Body of pancreas (tissue), 4 donors: ENCODE results near the gene RNU5D-1. TPM values are rescaled to one million over a fixed set of nuclear protein-coding genes. Genes with fewer than 3 reads are reported as not detected.
"Not testable (repeated sequence)": the region's sequence is repeated elsewhere in the genome, so short reads cannot be mapped to it uniquely, and the experiment has no call there.

Experiments
- ATAC-seq: fragments of 150-250 bp; one replicate; pipeline ENCODE4 v1.9.1; 2016
- DNase-seq, 4 donors: peaks; one replicate each; pipeline ENCODE4 v3.0.0-alpha.2; 2019
- H3K27ac ChIP-seq, 4 donors: fragments of 200-600 bp; sonication (generic); 1 replicate in 3 of 4; 2 replicates in 1 of 4; pipeline versions ENCODE4 v1.5.1 to v1.6.1; 2016 to 2019; ENCODE audit warnings: mild to moderate bottlenecking in 1 of 4, mixed read lengths in 1 of 4, moderate library complexity in 1 of 4
- H3K27me3 ChIP-seq, 2 donors: fragments of 200-600 bp; sonication (generic); one replicate each; pipeline ENCODE4 v1.6.0; 2016; ENCODE audit warnings: mild to moderate bottlenecking in 1 of 2
- H3K36me3 ChIP-seq, 2 donors: fragments of 200-600 bp; sonication (generic); replicated peaks in 1 of 2; 2 replicates each; pipeline ENCODE4 v1.5.1; 2016; ENCODE audit warnings: low read depth in 2 of 2; ENCODE audit not compliant: insufficient read depth in 1 of 2
- H3K4me1 ChIP-seq: fragments of 200-600 bp; sonication (generic); one replicate; pipeline ENCODE4 v1.6.0; 2016
- H3K4me3 ChIP-seq, 2 donors: fragments of 200-600 bp; sonication (generic); 1 replicate in 1 of 2; 2 replicates in 1 of 2; pipeline ENCODE4 v1.5.1; 2016 to 2019
- H3K9me3 ChIP-seq, 3 donors: fragments of 200-600 bp; sonication (generic); 1 replicate in 2 of 3; 2 replicates in 1 of 3; pipeline ENCODE4 v1.5.1; 2016
- CTCF ChIP-seq, 7 experiments: fragments of 450-650 bp in 4 of 7; fragments of 200-600 bp in 3 of 7; sonication (generic) in 3 of 7; IDR thresholded peaks; one replicate each; pipeline ENCODE4 v1.5.1; 2016 to 2019; ENCODE audit warnings: antibody characterized with exemption in 7 of 7
- POLR2A ChIP-seq, 3 donors: fragments of 450-650 bp; IDR thresholded peaks; one replicate each; pipeline ENCODE4 v1.6.1; 2016; ENCODE audit warnings: antibody characterized with exemption in 3 of 3, mild to moderate bottlenecking in 2 of 3
- WGBS, 2 donors: methylation state at CpG; one replicate each; pipeline ENCODE4 v1.1.5; 2017; 5-methylcytosine and 5-hydroxymethylcytosine counted together
- intact Hi-C: fragments of 100-400 bp; cut with DNase I; formaldehyde crosslinking; loops from one replicate; pipeline ENCODE4 v1.15.1; 2023
- total RNA-seq, 2 donors: library from RNA; depleted of rRNA; stranded (reverse); fragments of >200 nt; gene quantifications; one replicate each; pipeline ENCODE4 v1.1.0, GENCODE V29; 2016

The RNU5D-1 gene
- total RNA-seq, 2 donors from 2014 or later: not detected

GRCh38 chr1:44740179-44740617 is 9.2 kb upstream of the RNU5D-1 start:
- H3K36me3 ChIP-seq: no peaks in the 10 kb centered on the region
- 1 to 2% methylated on average over 13 to 14 of the region's 14 CpGs for WGBS, 2 donors
- H3K4me1 ChIP-seq: peaks cover 7% of the 10 kb centered on the region
- no peak overlapping the region for H3K4me3 ChIP-seq
- TF ChIP-seq CTCF (IDR thresholded peaks at IDR 0.05): no peak
- TF ChIP-seq POLR2A (IDR thresholded peaks at IDR 0.05): no peak
- H3K27ac ChIP-seq: no peak overlapping the region
- intact Hi-C loops: no loop called here
- no peaks in the 10 kb centered on the region for H3K27me3 ChIP-seq
- no peak for DNase-seq
- no peak for ATAC-seq
- no peaks in the 10 kb centered on the region for H3K9me3 ChIP-seq

GRCh38 chr1:44739307-44740178 is 8.6 kb upstream of the RNU5D-1 start, which contains the start of gene KIF2C:
Gene KIF2C (plus strand): TSS chr1:44739837. CDS start chr1:44739933, 96 bp downstream.
- peak within 1 kb of the TSS; percentile 58 to 92 (median 80) for H3K27ac ChIP-seq
- ATAC-seq (peak; percentile 100), DNase-seq (peak; percentile 97 to 98 (median 97))
- no peaks in the 10 kb centered on the region for H3K27me3 ChIP-seq
- WGBS, 2 donors: 1% methylated on average over 21 to 57 of the region's 57 CpGs
- TF ChIP-seq POLR2A (IDR thresholded peaks at IDR 0.05): peak; percentile 48 to 81 (median 78)
- TF ChIP-seq CTCF (IDR thresholded peaks at IDR 0.05): peak in 1 of 7 experiments; percentile 34
- no peaks in the 10 kb centered on the region for H3K9me3 ChIP-seq
- peaks cover 7% of the 10 kb centered on the region for H3K4me1 ChIP-seq
- H3K4me3 ChIP-seq: peak within 1 kb of the TSS in 1 of 2 donors; percentile 23
- no peaks in the 10 kb centered on the region for H3K36me3 ChIP-seq
- intact Hi-C loops: no loop called here

- DNase-seq, H3K27me3 ChIP-seq, H3K9me3 ChIP-seq, H3K4me1 ChIP-seq, intact Hi-C loops, H3K4me3 ChIP-seq, H3K36me3 ChIP-seq, ATAC-seq: not testable (repeated sequence)
- 18 to 29% methylated on average over 1 of the region's 1 CpG for WGBS, 2 donors
- peak overlapping the region; percentile 58 to 92 (median 80) for H3K27ac ChIP-seq
Observed at GRCh38 chr1:44738953-44739306, 8.0 kb upstream of the RNU5D-1 start.

- peaks cover 11% of the 10 kb centered on the region for H3K4me1 ChIP-seq
- no peaks in the 10 kb centered on the region for H3K27me3 ChIP-seq
- no peaks in the 10 kb centered on the region for H3K36me3 ChIP-seq
- H3K27ac ChIP-seq: no peak overlapping the region
- ATAC-seq: no peak
- H3K9me3 ChIP-seq: no peaks in the 10 kb centered on the region
- DNase-seq: no peak
- WGBS, 2 donors: 94 to 100% methylated on average over 1 of the region's 1 CpG
- intact Hi-C loops: no loop called here
- TF ChIP-seq CTCF (IDR thresholded peaks at IDR 0.05): no peak
- no peak for TF ChIP-seq POLR2A (IDR thresholded peaks at IDR 0.05)
- H3K4me3 ChIP-seq: no peak overlapping the region
Observed at GRCh38 chr1:44735992-44736391, 5.0 kb upstream of the RNU5D-1 start.

GRCh38 chr1:44733784-44734183 is 2.8 kb upstream of the RNU5D-1 start:
- intact Hi-C loops: no loop called here

More at GRCh38 chr1:44733784-44734183, 2.8 kb upstream of the RNU5D-1 start:
- no peaks in the 10 kb centered on the region for H3K36me3 ChIP-seq
- H3K27me3 ChIP-seq: no peaks in the 10 kb centered on the region
- no peak overlapping the region for H3K27ac ChIP-seq
- 60 to 63% methylated on average over 1 of the region's 1 CpG for WGBS, 2 donors
- no peak overlapping the region for H3K4me3 ChIP-seq
- no peak for DNase-seq
- no peak for TF ChIP-seq POLR2A (IDR thresholded peaks at IDR 0.05)
- TF ChIP-seq CTCF (IDR thresholded peaks at IDR 0.05): no peak
- peaks cover 15% of the 10 kb centered on the region for H3K4me1 ChIP-seq
- ATAC-seq: no peak
- H3K9me3 ChIP-seq: no peaks in the 10 kb centered on the region
